SU-DHL-6 (cell line): Measurements from ENCODE around the gene CDIPT.
"Not testable (repeated sequence)": the region's sequence is repeated elsewhere in the genome, so short reads cannot be mapped to it uniquely, and the experiment has no call there.

Experiments
- H2AFZ ChIP-seq: fragments of 200-600 bp; sonication (generic); 2 replicates; pipeline ENCODE4 v1.6.1; 2014; ENCODE audit warnings: low read depth, mild to moderate bottlenecking, moderate library complexity, mixed read lengths, antibody characterized with exemption, low read length; ENCODE audit not compliant: severe bottlenecking
- H3F3A ChIP-seq: fragments of 200-600 bp; shearing (Covaris generic); 2 replicates; pipeline ENCODE4 v1.6.0; 2016; ENCODE audit warnings: antibody characterized with exemption, mild to moderate bottlenecking; ENCODE audit not compliant: insufficient read depth
- H3K27ac ChIP-seq: fragments of 200-600 bp; sonication (generic); 2 replicates; pipeline ENCODE4 v1.5.1; 2016; ENCODE audit warnings: low read depth, mild to moderate bottlenecking, low read length, moderate library complexity, mixed read lengths
- H3K27me3 ChIP-seq: fragments of 200-600 bp; sonication (generic), shearing (Covaris generic); 2 replicates; pipeline ENCODE4 v1.6.0; 2014; ENCODE audit warnings: mild to moderate bottlenecking, low read length
- H3K36me3 ChIP-seq: fragments of 200-600 bp; sonication (generic); 2 replicates; pipeline ENCODE4 v1.6.1; 2014; ENCODE audit warnings: mild to moderate bottlenecking, low read length, mixed read lengths
- H3K4me2 ChIP-seq: fragments of 300-600, 200-600 bp; shearing (Covaris generic), sonication (generic); 2 replicates; pipeline ENCODE4 v1.6.0; 2014; ENCODE audit warnings: low read length, low read depth, mild to moderate bottlenecking; ENCODE audit not compliant: poor library complexity, severe bottlenecking
- H3K4me3 ChIP-seq: fragments of 200-600 bp; sonication (generic); 2 replicates; pipeline ENCODE4 v1.5.1; 2014; ENCODE audit warnings: antibody characterized with exemption, low read length, mild to moderate bottlenecking, mixed read lengths; ENCODE audit not compliant: insufficient read depth, poor library complexity, severe bottlenecking
- H3K79me2 ChIP-seq: fragments of 200-600 bp; sonication (generic); 2 replicates; pipeline ENCODE4 v1.6.1; 2014; ENCODE audit warnings: mild to moderate bottlenecking, low read length, moderate library complexity; ENCODE audit not compliant: insufficient read depth
- H3K9ac ChIP-seq: fragments of 200-600 bp; sonication (generic); 2 replicates; pipeline ENCODE4 v1.7.0; 2014; ENCODE audit warnings: mild to moderate bottlenecking, low read length
- H3K9me2 ChIP-seq: fragments of 200-600 bp; sonication (generic); replicated peaks from 2 replicates; pipeline ENCODE4 v1.6.1; 2014; ENCODE audit warnings: low read length; ENCODE audit not compliant: insufficient read depth
- H3K9me3 ChIP-seq: fragments of 200-600 bp; sonication (generic); 2 replicates; pipeline ENCODE4 v1.6.1; 2014; ENCODE audit warnings: low read length, mixed read lengths; ENCODE audit not compliant: insufficient read depth
- H4K20me1 ChIP-seq: fragments of 200-600 bp; sonication (generic); 2 replicates; pipeline ENCODE4 v1.6.1; 2014; ENCODE audit warnings: low read depth, mild to moderate bottlenecking, antibody characterized with exemption, low read length, moderate library complexity, mixed read lengths
- CTCF ChIP-seq: fragments of 200-600 bp; sonication (generic); IDR thresholded peaks from one replicate; pipeline ENCODE4 v1.5.1; 2017; ENCODE audit warnings: antibody characterized with exemption, mild to moderate bottlenecking, low read length, moderate library complexity; ENCODE audit not compliant: insufficient read depth, poor library complexity, severe bottlenecking
- EZH2phosphoT487 ChIP-seq: fragments of 200-600 bp; sonication (generic), shearing (Covaris generic); conservative IDR thresholded peaks from 2 replicates; pipeline ENCODE4 v1.6.1; 2018; ENCODE audit warnings: mild to moderate bottlenecking, antibody characterized with exemption, low read length, moderate library complexity, mixed read lengths

The CDIPT gene

GRCh38 chr16:29891525-29892457, 28.8 kb upstream of the CDIPT start:
- H3F3A ChIP-seq = no peaks in the 10 kb centered on the region
- H3K79me2 ChIP-seq = no peaks in the 10 kb centered on the region
- H3K27me3 ChIP-seq = no peaks in the 10 kb centered on the region
- H3K4me3 ChIP-seq = no peak overlapping the region
- H3K4me2 ChIP-seq = no peak overlapping the region
- TF ChIP-seq EZH2phosphoT487 = no peak
- no peak for TF ChIP-seq CTCF
- H4K20me1 ChIP-seq = no peaks in the 10 kb centered on the region
- no peak overlapping the region for H2AFZ ChIP-seq
- no peaks in the 10 kb centered on the region for H3K9me2 ChIP-seq
- H3K36me3 ChIP-seq = no peaks in the 10 kb centered on the region
- no peak overlapping the region for H3K9ac ChIP-seq
- no peak overlapping the region for H3K27ac ChIP-seq
- H3K9me3 ChIP-seq = no peaks in the 10 kb centered on the region

DNA sequence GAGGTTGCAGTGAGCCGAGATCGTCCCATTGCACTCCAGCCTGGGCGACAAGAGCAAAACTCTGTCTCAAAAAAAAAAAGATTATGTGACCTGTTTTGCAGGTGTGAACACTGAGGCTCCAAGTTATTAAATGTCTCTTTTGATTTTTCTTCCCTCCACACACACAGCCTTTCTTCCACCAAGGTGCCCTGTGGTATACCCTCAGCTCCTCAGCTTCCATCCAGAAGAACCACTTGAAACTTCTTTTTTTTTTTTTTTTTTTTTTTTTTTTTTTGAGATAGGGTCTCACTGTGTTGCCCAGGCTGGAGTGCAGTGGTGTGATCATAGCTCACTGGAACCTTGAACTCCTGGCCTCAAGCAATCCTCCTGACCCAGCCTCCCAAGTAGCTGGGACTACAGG, 26.3 kb upstream of the CDIPT start:
- H3F3A ChIP-seq, H3K27me3 ChIP-seq, H2AFZ ChIP-seq, H3K36me3 ChIP-seq, H3K27ac ChIP-seq, H3K9me3 ChIP-seq, H3K79me2 ChIP-seq, H4K20me1 ChIP-seq, H3K9me2 ChIP-seq, H3K4me3 ChIP-seq, H3K4me2 ChIP-seq, H3K9ac ChIP-seq: not testable (repeated sequence)

DNA sequence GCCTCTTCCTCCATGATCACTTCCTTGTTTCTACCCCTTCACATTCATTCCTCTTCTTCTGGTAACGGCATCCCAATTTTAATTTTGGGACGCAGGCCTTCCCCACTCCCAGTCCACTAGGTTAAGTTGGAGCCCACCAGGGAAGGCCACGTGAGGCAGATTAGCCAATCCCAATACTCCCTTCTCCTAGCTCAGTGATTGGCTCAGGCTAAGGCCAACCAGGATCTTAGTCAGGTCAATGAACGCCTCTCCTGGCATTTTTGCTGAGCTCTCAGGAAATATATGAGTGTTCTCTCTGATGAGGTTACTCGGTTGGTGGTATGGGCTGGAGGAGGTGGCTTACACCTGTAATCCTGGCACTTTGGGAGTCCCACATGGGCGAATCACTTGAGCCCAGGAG, 21.0 kb upstream of the CDIPT start:
- Histone ChIP-seq H2AFZ (no peak overlapping the region), H4K20me1 (no peaks in the 10 kb centered on the region), H3K4me3 (no peak overlapping the region), H3K4me2 (no peak overlapping the region), H3K27ac (no peak overlapping the region), H3K9ac (no peak overlapping the region), H3K36me3 (no peaks in the 10 kb centered on the region), H3K9me3 (no peaks in the 10 kb centered on the region), H3K79me2 (no peaks in the 10 kb centered on the region), H3F3A (no peaks in the 10 kb centered on the region), H3K9me2 (no peaks in the 10 kb centered on the region), H3K27me3 (no peaks in the 10 kb centered on the region)
- TF ChIP-seq CTCF (no peak), EZH2phosphoT487 (no peak)

DNA sequence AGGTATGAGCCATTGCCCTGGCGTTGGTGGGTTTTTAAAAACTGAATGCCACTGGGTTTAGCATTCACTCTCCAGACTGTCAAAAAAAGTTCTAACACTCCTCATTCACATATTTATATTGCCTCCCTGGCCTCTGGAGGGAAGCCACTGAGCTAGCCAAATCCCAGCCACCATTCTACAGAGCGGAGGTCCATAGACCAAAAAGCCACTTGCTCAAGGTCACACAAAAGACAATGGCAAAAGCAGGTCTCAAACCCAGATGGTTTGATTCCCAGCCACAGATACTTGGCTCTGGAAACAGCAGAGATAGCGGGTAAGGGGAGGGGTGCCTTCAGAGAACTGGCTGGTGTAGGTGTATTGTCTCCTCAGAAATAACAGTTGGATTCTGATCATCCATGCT, 18.0 kb upstream of the CDIPT start:
- no peak overlapping the region for H3K4me3 ChIP-seq
- H3K9ac ChIP-seq = no peak overlapping the region
- H2AFZ ChIP-seq = no peak overlapping the region
- no peaks in the 10 kb centered on the region for H3K27me3 ChIP-seq
- no peak overlapping the region for H3K4me2 ChIP-seq
- H3K36me3 ChIP-seq = no peaks in the 10 kb centered on the region
- no peaks in the 10 kb centered on the region for H4K20me1 ChIP-seq
- H3K9me2 ChIP-seq = no peaks in the 10 kb centered on the region
- TF ChIP-seq CTCF = no peak
- TF ChIP-seq EZH2phosphoT487 = no peak
- H3F3A ChIP-seq = no peaks in the 10 kb centered on the region
- H3K27ac ChIP-seq = no peak overlapping the region
- H3K9me3 ChIP-seq = no peaks in the 10 kb centered on the region
- H3K79me2 ChIP-seq = no peaks in the 10 kb centered on the region
